Activated CD4-positive, alpha-beta memory T cell treated with anti-CD3 and anti-CD28 coated beads for 36 hours (primary cell): Measurements from ENCODE around the gene ZNF41. TPM values are rescaled to one million over a fixed set of nuclear protein-coding genes. Genes with fewer than 3 reads are reported as not detected.

Experiments
- CTCF ChIA-PET: fragments of 350-600 bp; sonication (Branson Sonifier 250); formaldehyde crosslinking; loops from one replicate; lab custom pipeline; 2021; ENCODE audit warnings: antibody characterized with exemption, inconsistent platforms; lab: Charles Lee
- POLR2A ChIA-PET: fragments of 350-600 bp; sonication (Branson Sonifier 250); formaldehyde crosslinking; loops from one replicate; lab custom pipeline; 2021; ENCODE audit warnings: antibody characterized with exemption; lab: Charles Lee
- DNase-seq: peaks from one replicate; pipeline ENCODE4 v3.0.0-alpha.2; 2020
- H3K27ac Mint-ChIP-seq: one replicate; pipeline ENCODE4 v1.8.0; 2021; ENCODE audit warnings: mixed read lengths
- H3K27me3 Mint-ChIP-seq: one replicate; pipeline ENCODE4 v1.8.0; 2021; ENCODE audit warnings: mixed read lengths
- H3K36me3 Mint-ChIP-seq: one replicate; pipeline ENCODE4 v1.8.0; 2021; ENCODE audit warnings: mixed read lengths
- H3K4me1 Mint-ChIP-seq: one replicate; pipeline ENCODE4 v1.8.0; 2021; ENCODE audit warnings: low read depth, mixed read lengths
- H3K4me3 Mint-ChIP-seq: one replicate; pipeline ENCODE4 v1.8.0; 2021; ENCODE audit warnings: mild to moderate bottlenecking, mixed read lengths
- H3K9me3 Mint-ChIP-seq: one replicate; pipeline ENCODE4 v1.8.0; 2021; ENCODE audit warnings: mixed read lengths
- intact Hi-C: fragments of 100-400 bp; cut with micrococcal nuclease; formaldehyde crosslinking; loops from one replicate; pipeline ENCODE4 v1.15.1; 2023
- total RNA-seq, 2 experiments: library from RNA; stranded (reverse); gene quantifications; one replicate each; pipeline ENCODE4 v1.2.3, GENCODE V29; 2021

Gene ZNF41
- total RNA-seq, 2 experiments from 2014 or later: 8.4 to 8.7 TPM

- intact Hi-C loops: no loop called here
Measured at GRCh38 chrX:47446971-47447370, 36.1 kb downstream of the ZNF41 start.

DNA sequence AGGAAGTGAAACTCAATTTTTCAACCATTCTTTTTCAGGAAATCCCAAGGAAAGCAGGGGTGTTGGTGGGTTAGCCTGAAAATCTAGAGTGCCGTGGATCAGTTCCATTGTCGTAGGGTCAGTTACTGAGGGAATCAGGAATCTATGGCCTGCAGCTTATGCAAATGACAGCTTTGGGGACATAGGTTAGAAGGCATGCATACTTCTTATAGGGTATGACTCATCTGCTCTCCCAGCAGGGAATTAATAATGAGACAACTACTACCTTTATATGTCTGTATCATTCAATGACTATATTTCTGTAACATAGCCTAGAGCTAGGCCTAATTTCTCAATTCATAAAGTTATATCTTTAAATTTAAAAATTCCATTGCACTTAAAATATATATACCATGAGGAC is 36.6 kb downstream of the ZNF41 start:
- Mint-ChIP-seq H3K4me1 (no peaks in the 10 kb centered on the region), H3K27me3 (no peaks in the 10 kb centered on the region), H3K9me3 (peaks cover 62% of the 10 kb centered on the region), H3K27ac (no peak overlapping the region), H3K36me3 (peaks cover 51% of the 10 kb centered on the region), H3K4me3 (no peak overlapping the region)
- intact Hi-C loops: no loop called here
- ChIA-PET POLR2A (no interaction called here), CTCF (no interaction called here)
- no peak for DNase-seq

More at GRCh38 chrX:47446971-47447370, 36.1 kb downstream of the ZNF41 start:
- Mint-ChIP-seq H3K4me1 (no peaks in the 10 kb centered on the region), H3K27ac (no peak overlapping the region), H3K36me3 (peaks cover 55% of the 10 kb centered on the region), H3K9me3 (peaks cover 59% of the 10 kb centered on the region), H3K4me3 (no peak overlapping the region), H3K27me3 (no peaks in the 10 kb centered on the region)
- CTCF ChIA-PET: no interaction called here
- DNase-seq: no peak
- POLR2A ChIA-PET: no interaction called here

DNA sequence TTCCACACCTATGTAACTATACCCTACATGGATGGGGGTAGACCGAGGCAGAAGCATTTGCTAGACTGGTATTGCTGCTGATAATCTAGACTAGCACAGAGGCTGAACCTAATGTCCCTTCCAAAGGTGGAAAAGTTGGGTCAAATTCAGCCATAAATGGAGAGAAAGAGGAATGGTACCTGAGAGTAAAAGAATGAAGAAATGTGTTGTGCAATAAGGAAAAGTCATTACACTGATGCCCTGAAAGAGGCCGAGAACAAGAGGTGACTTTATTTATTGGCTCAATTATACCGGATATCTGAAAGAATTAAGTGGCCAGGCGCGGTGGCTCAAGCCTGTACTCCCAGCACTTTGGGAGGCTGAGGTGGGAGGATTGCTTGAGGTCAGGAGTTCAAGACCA is 52.1 kb downstream of the ZNF41 start:
- CTCF ChIA-PET: no interaction called here
- H3K36me3 Mint-ChIP-seq: no peaks in the 10 kb centered on the region
- no peak overlapping the region for H3K27ac Mint-ChIP-seq
- peaks cover 3% of the 10 kb centered on the region for H3K9me3 Mint-ChIP-seq
- POLR2A ChIA-PET: no interaction called here
- no peak overlapping the region for H3K4me3 Mint-ChIP-seq
- H3K27me3 Mint-ChIP-seq: no peaks in the 10 kb centered on the region
- intact Hi-C loops: no loop called here
- DNase-seq: no peak
- H3K4me1 Mint-ChIP-seq: no peaks in the 10 kb centered on the region

DNA sequence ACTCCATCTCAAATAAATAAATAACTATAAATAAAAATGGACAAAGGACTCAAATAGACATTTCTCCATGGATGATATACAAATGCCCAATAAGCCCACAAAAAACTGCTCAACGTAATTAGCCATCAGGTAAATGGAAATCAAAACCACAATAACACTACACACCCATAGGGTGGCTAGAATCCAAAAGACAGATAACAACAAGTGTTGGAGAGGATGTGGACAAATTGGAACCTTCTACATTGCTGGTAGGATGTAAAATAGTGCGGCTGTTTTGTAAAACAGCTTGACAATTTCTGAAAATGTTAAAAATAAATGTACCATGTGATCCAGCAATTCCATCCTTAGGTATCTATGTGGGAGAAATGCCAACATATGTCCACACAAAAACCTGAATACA is 60.6 kb downstream of the ZNF41 start:
- Mint-ChIP-seq H3K4me1 (no peaks in the 10 kb centered on the region), H3K4me3 (no peak overlapping the region), H3K27me3 (no peaks in the 10 kb centered on the region), H3K27ac (no peak overlapping the region), H3K36me3 (peaks cover 5% of the 10 kb centered on the region), H3K9me3 (no peaks in the 10 kb centered on the region)
- ChIA-PET POLR2A (no interaction called here), CTCF (no interaction called here)
- intact Hi-C loops: no loop called here
- DNase-seq: no peak

- H3K4me1 Mint-ChIP-seq: no peaks in the 10 kb centered on the region
- H3K36me3 Mint-ChIP-seq: peaks cover 8% of the 10 kb centered on the region
- CTCF ChIA-PET: no interaction called here
- H3K27ac Mint-ChIP-seq: no peak overlapping the region
- DNase-seq: no peak
- no peaks in the 10 kb centered on the region for H3K27me3 Mint-ChIP-seq
- peaks cover 3% of the 10 kb centered on the region for H3K9me3 Mint-ChIP-seq
- intact Hi-C loops: no loop called here
- no peak overlapping the region for H3K4me3 Mint-ChIP-seq
- POLR2A ChIA-PET: no interaction called here
Measured at GRCh38 chrX:47420962-47421361, 62.1 kb downstream of the ZNF41 start.

GRCh38 chrX:47420265-47420664 is 62.8 kb downstream of the ZNF41 start:
- CTCF ChIA-PET: no interaction called here
- H3K36me3 Mint-ChIP-seq: peaks cover 8% of the 10 kb centered on the region
- no peak overlapping the region for H3K4me3 Mint-ChIP-seq
- POLR2A ChIA-PET: interaction anchor here (0.5 kb wide), 1 partner anchor 45 kb away, joined by 3 read pairs; no protein-coding TSS in a partner anchor
- peaks cover 3% of the 10 kb centered on the region for H3K9me3 Mint-ChIP-seq
- intact Hi-C loops: no loop called here
- H3K27me3 Mint-ChIP-seq: no peaks in the 10 kb centered on the region
- H3K27ac Mint-ChIP-seq: no peak overlapping the region
- H3K4me1 Mint-ChIP-seq: no peaks in the 10 kb centered on the region
- no peak for DNase-seq

DNA sequence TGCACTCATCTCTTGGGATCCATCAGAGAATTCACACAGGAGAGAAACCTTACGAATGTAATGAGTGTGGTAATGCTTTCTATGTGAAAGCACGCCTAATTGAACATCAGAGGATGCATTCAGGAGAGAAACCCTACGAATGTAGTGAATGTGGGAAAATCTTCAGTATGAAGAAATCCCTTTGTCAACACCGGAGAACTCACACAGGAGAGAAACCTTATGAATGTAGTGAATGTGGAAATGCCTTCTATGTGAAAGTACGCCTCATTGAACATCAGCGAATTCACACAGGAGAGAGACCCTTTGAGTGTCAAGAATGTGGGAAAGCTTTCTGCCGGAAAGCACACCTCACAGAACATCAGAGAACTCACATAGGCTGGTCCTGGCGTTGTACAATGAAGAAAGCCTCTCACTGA is 69.8 kb downstream of the ZNF41 start:
- CTCF ChIA-PET: no interaction called here
- POLR2A ChIA-PET: interaction anchor here (0.6 kb wide), 1 partner anchor 555 kb away, joined by 3 read pairs; no protein-coding TSS in a partner anchor
- intact Hi-C loops: no loop called here

More for the DNA sequence above, 69.8 kb downstream of the ZNF41 start:
- Mint-ChIP-seq H3K4me1 (no peaks in the 10 kb centered on the region), H3K9me3 (peaks cover 35% of the 10 kb centered on the region), H3K4me3 (no peak overlapping the region), H3K27me3 (no peaks in the 10 kb centered on the region), H3K36me3 (peaks cover 34% of the 10 kb centered on the region), H3K27ac (no peak overlapping the region)
- no peak for DNase-seq

Other genes starting within 250 kb of the ZNF41 start
- under 1 TPM; 0.50 to 0.53 TPM for gene ZNF157, start 112.6 kb downstream of the ZNF41 start, total RNA-seq
- gene ARAF, start 78.0 kb upstream of the ZNF41 start, total RNA-seq: 10 to 100 TPM; 66.4 to 68.6 TPM
- 10 to 100 TPM; 85.6 to 92.8 TPM for gene TIMP1, start 99.2 kb upstream of the ZNF41 start, total RNA-seq
- gene SYN1, start 136.6 kb upstream of the ZNF41 start, total RNA-seq: 1 to 10 TPM in 1 of 2 experiments, under 1 TPM in 1; 0.83 to 1.3 TPM
- gene CFP, start 146.7 kb upstream of the ZNF41 start, total RNA-seq: 1 to 10 TPM; 3.4 to 4.4 TPM
- gene ELK1, start 167.3 kb upstream of the ZNF41 start, total RNA-seq: 10 to 100 TPM; 93.6 to 95.3 TPM
- 100 to 1,000 TPM; 198 to 210 TPM for gene UXT, start 176.0 kb upstream of the ZNF41 start, total RNA-seq